Suppressor macrophage treated with lipopolysaccharide for 1 hour (primary cell): Measurements from ENCODE around the gene RASGRP4.

Experiments used
- DNase-seq, 3 donors: peaks; one replicate each; pipeline ENCODE4 v3.0.0-alpha.2; 2020 to 2022

RASGRP4 gene

DNA sequence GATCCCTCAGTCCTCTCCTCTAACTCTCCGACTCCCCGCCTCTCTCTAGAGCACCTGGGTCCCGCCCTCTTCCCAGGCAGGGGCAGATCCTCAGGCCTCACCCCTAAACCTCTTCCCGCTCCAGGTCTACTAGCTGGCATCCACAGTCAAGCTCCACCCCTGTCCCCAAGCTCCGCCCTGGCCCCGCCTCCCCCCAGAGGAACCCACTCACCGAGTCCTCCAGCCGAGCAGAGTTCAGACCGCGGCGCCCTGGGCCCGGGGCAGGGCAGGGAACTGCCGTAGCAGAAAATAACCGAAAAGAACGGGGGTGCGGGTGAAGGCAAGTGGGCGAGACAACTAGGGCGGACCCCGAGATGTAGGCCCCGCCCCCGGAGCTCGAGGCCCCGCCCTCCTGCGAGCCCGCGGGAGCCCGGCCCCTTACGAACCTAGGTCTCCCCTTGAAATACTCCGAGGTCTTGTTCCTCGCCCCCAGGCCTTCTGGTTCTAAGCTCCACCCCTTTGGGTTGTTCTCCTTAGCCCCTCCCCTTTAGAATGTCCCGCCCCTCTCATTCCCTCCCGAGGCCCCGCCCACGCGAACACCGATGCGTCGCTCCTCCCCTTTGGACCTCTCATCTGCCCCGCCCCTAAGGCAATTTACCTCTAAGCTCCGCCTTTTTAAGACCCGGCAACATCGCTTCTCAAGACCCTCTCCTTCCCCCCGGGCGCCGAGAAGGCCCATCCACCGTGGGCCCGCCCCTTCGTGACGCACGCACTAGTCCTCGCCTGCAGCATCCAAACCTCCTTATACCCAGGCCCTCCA lies 38.3 kb downstream of the RASGRP4 start, which contains the start of gene GGN:
TSS of gene GGN (minus strand) at position 485 of the 799 bp plus-strand sequence. CDS start 773 bp downstream, outside the sequence.
- DNase-seq, result peak; percentile 75 to 87 (median 79)

DNA sequence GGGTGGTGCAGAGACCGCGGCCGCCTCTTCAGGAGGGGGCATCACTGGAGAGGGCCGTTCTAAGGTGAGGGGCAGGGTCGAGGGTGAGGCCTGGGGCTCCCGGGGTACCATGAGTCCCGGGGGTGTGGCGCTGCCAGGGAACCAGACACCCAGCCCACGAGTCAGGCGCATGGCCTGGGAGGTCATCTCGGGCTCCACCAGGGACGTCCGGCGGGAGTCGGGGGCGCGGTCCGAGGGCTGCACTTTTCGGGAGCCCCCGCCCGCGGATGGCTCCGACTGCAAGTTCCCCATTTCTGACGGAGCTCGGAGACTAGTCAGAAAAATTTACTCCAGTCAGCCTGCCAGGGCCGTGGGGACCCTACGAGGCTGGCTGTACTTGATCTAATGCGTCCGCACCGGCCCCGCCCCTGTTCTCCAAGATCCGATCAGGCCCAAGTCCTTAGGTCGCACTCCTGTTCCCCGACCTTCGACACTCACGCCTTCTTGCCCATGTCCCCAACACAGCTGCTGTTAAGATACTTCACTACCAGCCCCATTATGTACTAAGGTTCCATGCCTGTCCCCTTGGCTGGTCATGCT lies 39.0 kb downstream of the RASGRP4 start:
- peak; percentile 79 to 89 (median 82) for DNase-seq

DNA sequence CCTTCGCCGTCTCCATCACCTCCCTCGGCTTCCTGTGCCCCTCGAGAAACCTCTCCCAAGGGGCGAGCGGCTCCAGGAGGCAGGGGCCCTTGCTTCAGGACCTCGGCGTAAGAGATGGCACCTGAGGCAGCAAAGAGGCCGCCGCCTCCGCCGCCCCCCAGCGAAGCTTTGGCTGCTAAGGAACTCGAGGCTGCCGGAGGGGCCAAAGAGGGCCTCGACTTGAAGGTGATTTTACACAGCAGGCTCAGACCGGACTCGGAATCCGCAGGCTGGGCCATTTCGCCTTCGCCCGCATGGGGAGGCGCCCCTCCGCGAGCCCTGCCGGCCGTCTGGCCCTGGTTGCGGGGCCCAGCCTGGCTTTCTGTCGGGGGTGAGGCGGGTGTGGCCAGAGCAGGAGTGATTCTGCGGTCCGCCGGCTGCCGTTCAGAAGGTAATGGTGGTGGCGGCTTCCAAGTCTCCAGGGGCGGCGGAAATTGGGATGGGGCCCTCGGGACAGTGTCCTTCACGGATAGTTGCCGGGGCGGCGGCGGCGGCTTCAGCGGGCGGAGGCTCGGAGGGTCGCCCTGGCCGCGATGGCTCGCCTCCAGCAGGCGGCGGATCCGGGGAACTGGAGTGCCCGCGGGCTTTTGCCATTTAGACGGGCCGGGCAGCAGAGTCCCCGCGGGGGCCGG lies 39.6 kb downstream of the RASGRP4 start:
- no peak for DNase-seq

DNA sequence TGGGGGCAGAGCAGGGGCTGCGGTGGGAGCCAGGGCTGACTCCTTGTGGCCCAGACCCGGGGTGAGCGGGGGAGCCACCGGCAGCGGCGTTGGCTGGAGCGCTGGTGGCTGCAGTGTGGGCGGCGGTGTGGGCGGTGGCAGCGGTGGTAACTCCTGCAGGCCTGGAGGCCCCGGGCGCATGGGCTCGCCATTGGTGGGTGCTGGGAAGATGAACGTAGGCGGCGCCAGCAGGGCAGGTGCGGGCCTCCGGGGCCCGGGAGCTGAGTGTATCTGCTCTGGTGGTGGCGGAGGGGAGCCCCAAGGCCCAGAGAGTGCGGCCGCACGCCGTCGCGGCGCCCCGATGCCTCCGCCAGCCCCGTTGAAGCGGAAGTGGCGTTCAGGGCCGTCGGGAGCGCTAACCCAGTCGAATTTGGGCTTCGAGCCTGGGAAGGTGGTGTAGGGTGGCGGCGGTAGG lies 40.2 kb downstream of the RASGRP4 start:
- DNase-seq, result peak in 1 of 3 donors; percentile 35

DNA sequence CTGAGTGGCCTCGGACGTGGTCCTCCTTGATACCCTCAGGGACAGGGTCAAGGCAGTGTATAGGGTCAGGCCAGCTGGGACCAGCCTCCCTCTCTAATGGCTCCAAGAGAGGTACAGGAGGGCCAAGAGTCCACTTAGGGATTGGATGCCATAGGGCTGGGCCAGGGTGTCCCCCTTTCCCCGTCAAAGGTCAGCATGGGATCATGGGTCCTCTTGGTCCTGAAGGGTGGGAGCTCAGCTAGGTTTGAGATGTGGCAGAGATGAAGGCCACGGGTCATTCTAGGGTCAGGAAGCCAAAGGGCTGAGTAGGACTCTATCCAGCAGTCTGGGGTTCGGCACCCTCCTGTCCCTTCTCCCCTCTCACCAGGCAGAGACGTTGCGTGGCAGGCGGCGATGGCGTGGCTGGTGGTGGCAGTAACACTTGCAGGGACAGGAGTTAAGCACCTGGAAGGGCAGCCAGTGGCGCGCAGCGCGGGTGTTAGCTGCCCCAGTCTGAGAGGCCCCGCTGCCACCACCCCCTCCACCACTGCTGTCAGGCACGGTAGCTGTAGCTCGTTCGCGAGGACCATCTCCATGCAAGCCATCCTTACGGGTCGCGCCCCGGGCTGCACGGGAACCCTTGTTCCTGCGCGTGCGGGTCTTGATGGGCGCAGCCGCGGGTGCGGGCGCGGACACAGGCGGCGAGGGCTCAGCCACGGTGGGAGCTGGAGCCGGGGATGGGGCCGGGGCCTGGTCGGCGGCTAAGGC lies 40.8 kb downstream of the RASGRP4 start:
- no peak for DNase-seq

DNA sequence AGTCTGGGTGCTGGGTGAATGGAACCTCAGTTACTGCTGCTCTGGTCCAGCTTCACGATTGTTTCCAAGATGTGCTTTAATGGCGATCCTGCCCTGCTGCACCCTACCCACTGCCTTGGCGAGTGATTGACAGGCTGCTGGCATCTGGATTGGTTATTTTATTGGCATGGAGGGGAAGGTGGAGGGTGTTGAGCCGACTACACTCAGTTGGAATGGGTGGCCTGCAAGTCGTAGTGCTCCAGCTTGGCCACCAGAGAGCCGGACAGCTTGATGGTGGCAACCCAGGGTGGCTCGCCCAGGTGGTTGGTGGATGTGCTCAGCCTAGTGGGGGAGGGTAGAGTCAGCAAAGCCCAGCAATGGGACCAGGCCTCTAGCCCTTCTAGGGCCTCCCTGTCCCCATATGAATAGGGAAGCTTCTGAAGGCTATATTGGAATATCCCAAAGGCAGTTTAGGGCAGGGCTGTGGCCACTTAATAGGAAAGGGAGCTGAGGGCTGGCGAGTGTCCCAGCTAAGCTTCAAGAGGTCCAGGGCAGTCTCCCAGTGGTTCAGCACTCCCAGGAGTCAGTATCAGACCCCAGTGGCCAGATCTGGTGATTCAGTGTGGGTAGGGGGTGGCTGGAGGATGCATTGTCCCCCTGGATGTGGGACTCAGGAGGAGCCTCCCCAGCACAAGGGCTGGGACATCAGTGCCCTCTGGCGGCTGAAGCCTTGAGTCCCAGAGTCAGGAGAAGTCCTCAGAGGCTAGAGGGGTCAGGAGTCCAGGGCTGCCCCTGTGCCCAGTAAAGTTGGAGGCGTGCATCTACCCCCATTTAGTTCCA lies 41.6 kb downstream of the RASGRP4 start:
- no peak for DNase-seq

DNA sequence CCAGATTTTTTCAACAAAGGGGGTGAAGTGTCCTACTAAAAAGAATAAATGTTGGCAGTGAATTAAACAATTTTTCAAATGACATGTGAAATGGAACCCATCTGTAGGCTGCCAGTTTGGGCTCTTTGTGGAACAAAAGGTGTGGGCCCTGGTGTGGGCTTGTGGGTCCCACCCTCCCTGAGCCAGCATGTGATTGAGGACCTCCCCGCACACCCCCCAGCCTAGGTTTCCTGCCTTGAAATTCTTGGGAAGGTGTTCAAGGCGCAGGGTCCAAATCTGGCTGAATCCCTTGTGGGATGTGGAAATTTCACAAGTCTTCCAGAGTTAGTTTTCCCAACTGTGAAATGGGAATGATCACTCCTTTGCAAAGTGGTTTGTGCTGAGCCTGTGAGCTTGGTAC lies 42.3 kb downstream of the RASGRP4 start:
- DNase-seq, result no peak

DNA sequence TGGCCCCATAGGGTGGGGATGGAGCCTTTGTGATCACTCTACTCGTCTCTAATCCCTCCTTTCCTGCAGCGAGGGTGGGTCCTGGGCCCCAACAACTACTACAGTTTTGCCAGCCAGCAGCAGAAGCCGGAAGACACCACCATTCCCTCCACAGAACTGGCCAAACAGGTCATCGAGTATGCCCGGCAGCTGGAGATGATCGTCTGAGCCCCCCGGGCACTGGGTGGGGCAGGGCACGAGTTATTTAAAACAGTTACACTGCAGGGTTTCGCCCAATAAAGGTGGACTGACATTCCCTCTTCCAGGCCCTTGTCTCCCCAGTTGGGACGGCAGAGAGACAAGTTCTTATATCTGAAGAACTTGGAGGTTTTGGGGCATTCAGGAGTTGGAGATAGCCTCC lies 42.8 kb downstream of the RASGRP4 start:
- DNase-seq, result no peak

DNA sequence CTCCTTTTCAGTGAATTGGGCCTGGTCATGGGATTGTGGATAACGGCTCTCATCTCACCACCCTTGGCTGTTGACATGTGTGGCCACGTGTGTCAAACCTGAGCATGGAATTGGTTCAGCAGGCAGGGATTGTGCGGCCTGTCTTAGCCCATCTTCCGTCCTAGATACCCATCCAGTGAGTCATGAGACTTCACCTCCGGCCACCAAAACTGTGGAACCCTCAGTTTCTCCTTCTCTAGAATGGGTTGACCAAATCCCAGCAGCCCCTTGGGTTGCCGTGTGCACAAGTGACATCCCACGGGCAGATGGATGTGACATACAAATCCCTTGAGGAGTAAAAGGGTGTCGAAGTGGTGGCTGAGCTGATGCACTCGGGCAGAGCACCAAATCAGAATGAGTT lies 44.9 kb downstream of the RASGRP4 start:
- no peak for DNase-seq

DNA sequence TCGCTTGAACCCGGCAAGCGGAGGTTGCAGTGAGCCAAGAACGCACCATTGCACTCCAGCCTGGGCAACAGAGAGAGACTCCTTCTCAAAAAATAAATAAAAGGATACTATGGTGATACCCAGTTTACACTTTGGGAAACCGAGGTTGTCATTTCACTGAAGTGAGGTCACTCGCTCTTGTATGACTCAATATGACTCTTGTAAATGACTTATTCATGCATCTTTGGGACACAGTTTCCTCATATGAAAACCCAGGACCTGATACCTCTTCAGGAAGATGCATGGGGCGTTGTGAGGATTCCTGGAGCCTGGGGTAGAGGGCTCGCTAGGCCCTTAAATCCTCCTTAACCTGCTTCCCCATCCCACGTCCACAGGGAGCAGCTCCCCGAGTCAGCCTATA lies 47.2 kb downstream of the RASGRP4 start:
- no peak for DNase-seq

DNA sequence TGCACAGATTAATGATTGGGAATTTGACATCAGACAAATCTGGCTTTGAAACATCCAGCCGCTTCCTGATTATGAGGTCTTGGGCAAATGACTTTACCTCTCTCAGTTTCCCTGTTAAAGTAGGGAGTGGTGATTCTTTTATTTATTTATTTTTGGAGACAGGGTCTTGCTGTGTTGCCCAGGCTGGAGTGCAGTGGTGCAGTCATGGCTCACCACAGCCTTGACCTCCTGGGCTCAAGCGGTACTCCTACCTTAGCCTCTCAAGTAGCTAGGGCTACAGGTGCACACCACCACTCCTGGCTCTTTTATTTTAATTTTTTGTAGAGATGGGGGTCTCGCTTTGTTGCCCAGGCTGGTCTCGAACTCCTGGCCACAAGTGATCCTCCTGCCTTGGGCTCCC lies 49.0 kb downstream of the RASGRP4 start:
- DNase-seq, result no peak

DNA sequence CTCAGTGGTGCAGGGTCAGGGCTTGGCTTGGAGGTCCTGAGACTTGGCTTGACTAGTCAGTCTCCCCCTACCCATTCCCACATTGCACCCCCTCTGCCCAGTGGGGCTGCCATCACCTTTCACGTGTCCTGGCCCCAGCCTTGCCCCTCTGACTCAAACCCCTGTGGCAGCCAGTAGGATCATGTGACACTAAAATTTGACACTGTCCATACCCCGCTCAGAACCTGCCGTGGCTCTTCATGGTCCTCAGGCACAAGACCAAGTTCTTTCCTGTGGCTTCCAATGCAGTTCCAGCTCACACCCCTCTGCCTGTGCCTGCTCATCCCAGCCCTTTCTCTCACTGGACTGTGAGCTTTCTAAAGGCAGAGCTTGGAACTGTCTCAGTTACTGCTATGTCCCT lies 49.4 kb downstream of the RASGRP4 start:
- DNase-seq, result no peak

DNA sequence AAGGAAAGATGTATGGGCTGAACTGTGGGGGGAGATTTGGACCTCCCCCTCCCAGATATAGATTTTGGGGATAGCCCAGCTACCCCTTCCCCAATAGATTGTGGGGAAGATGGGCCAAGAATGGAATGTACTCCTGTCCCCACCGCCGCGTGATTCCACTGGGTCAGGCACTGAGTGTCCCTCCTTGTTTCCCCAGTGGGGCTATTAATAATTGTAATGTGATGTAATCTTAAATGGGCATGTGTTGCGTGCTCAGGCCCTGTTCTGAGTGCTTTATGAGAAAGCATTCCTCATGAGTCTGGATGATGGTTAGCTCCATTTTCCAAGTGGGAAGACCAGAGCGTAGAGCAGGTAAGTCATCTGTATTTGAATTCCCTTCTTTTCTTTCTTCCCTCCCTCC lies 50.3 kb downstream of the RASGRP4 start:
- DNase-seq, result peak; percentile 36 to 59 (median 55)

DNA sequence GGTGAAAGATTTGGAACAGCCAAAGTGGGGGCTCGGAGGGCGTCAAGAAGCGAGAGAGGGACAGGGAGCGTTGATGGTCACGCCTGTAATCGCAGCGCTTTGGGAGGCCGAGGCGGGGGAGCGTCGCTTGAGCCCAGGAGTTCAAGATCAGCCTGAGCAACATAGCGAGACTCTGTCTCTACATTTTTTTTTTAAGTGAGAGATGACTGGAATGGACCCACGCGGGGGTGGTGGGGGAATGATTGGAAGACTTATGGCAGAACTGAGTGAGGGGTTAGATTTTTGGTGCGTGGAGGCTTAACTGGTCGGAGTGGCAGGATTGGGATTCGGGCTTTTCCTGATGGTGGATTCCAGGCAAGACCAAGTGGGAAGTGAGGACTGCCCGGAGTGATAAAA lies 50.9 kb downstream of the RASGRP4 start:
- DNase-seq, result no peak

DNA sequence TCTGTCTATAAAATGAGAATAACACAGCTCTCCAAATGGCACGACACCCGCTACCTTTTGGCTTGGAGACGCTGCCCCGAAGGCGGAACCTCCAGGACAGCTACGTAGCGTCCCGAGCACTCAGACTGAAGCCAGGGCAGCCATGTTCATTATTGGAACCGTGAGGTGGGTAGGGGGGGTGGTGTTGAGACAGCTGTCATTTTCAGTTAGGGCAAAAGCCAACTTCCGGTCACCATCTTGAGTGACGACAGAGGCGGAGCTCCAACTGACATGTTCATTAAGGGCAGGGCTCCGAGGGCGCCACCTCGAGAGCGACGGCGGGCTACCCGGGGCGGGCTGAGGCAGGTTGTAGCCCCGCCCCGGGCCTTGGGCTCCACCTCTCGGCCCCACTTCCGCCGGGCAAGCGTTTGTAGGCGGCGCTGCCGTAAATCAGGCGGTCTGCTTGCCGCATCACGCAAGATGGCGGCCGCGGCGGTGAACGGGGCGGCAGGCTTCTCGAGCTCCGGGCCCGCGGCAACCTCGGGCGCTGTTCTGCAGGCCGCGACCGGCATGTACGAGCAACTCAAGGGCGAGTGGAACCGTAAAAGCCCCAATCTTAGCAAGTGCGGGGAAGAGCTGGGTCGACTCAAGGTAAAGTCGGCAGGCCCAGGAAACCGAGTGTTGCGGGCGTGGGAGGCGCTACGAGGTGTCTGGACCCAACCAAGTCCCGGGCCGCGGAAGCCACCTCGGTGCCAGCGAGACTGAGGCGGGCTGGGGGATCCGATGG lies 51.5 kb downstream of the RASGRP4 start, which contains the start of gene PSMD8:
TSS of gene PSMD8 (plus strand) at position 240 of the 766 bp plus-strand sequence. CDS start at position 271, 31 bp downstream.
- DNase-seq, result peak; percentile 100

DNA sequence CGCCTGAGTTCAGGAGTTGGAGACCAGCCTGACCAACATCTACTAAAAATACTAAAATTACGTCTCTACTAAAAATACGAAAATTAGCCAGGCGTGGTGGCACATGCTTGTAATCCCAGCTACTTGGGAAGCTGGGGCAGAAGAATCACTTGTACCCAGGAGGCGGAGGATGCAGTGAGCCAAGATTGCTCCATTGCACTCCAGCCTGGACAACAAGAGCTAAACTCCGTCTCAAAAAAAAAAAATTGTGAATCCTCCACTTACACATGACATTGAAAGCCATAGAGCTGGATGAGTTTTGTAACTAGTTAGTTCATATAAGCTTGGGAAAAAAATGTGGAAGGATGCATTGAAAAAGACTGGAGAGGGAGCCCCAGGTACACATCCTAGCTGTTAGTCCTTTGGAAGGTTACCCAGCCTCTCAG lies 52.1 kb downstream of the RASGRP4 start:
- no peak for DNase-seq

DNA sequence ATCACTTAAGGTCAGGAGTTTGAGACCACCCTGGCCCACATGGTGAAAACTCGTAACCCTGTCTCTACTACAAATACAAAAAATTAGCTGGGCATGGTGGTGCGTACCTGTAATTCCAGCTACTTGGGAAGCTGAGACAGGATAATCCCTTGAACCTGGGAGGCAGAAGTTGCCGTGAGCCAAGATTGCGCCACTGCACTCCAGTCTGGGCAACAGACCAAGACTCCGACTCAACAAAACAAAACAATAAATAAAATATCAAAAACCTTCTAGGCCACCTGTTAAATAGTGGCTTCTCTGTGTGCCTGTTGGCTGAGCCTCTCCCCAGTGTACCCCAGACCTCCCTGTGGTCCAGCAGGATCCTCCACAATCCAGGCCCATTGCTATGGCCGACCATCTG lies 54.9 kb downstream of the RASGRP4 start:
- DNase-seq, result no peak

DNA sequence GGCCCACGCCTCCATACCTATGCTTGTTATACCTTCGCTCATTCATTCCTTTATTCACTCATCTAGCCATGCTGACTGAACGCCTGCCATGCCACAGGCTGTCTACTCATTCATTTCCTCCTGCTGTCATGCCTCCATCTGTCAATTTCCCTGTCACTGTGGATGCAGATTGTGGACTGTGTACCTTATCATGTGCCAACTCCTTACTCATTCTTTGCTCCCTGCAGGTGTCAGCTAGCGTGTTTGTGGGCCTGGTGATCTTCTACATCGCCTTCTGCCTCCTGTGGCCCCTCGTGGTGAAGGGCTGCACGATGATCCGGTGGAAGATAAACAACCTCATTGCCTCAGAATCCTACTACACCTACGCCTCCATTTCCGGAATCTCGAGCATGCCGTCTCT lies 55.7 kb downstream of the RASGRP4 start:
- DNase-seq, result no peak

DNA sequence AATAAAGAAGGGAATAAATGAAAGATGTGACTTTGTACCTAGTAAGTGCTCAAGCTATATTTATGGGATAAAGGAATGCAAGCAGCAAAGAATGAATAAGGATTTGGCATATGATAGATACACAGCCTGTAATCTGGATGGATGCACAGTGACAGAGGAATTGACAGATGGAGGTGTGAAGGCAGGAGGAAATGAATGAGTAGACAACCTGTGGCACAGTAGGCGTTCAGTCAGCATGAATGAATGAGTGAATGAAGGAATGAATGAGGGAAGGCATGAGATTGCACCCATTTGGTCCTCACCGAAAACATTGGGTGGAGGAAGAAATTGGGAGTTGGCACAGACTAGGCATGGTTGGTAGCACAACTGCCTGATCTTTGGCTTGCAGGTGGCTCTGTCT lies 56.4 kb downstream of the RASGRP4 start:
- DNase-seq, result no peak

DNA sequence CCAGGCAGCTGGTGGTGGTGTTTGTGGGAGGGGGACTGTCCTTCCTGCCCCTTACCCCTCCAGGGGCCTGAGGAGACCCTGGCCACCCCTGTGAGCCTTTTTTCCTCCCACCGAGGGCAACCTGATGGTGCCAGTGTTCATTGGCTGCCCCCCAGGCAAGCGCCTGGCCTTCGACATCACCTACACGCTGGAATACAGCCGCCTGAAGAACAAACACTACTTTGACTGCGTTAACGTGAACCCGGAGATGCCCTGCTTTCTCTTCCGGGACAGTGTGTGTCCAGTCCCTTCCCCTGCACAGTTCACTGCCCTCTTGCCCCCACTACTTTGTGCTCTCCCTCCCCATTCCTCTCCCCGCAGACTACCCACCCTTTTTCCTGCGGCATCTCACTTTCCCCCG lies 59.0 kb downstream of the RASGRP4 start:
- no peak for DNase-seq
